Calu3 (cell line): Measurements from ENCODE around the gene ZNF697. TPM values are rescaled to one million over a fixed set of nuclear protein-coding genes. Genes with fewer than 3 reads are reported as not detected.
A peak's percentile ranks its signal among the peaks of the same experiment; 100 is the strongest.

ENCODE experiments used
- BruUV-seq: library from RNA; stranded (reverse); fragments of 400-500 nt; replicated peaks from 2 replicates; lab custom pipeline; 2021; lab: Mats Ljungman, UMichigan
- CTCF ChIA-PET: fragments of 300-600 bp; sonication (Branson Sonifier 250); formaldehyde crosslinking; loops from one replicate; lab custom pipeline; 2022; ENCODE audit warnings: antibody characterized with exemption; lab: Charles Lee
- DNase-seq: peaks from one replicate; pipeline ENCODE4 v3.0.0; 2022
- H3K27ac Mint-ChIP-seq: one replicate; pipeline ENCODE4 v1.8.0; 2022; ENCODE audit warnings: mixed read lengths; ENCODE audit not compliant: unreplicated experiment
- H3K27me3 Mint-ChIP-seq: one replicate; pipeline ENCODE4 v1.8.0; 2022; ENCODE audit warnings: mixed read lengths; ENCODE audit not compliant: unreplicated experiment
- H3K36me3 Mint-ChIP-seq: one replicate; pipeline ENCODE4 v1.8.0; 2022; ENCODE audit warnings: mild to moderate bottlenecking, moderate library complexity, mixed read lengths; ENCODE audit not compliant: insufficient read depth, unreplicated experiment
- H3K4me1 Mint-ChIP-seq: one replicate; pipeline ENCODE4 v1.8.0; 2022; ENCODE audit warnings: mild to moderate bottlenecking, low read depth, mixed read lengths; ENCODE audit not compliant: unreplicated experiment
- H3K4me3 Mint-ChIP-seq: one replicate; pipeline ENCODE4 v1.8.0; 2022; ENCODE audit warnings: mild to moderate bottlenecking, low read depth, moderate library complexity, mixed read lengths; ENCODE audit not compliant: unreplicated experiment
- H3K9me3 Mint-ChIP-seq: one replicate; pipeline ENCODE4 v1.8.0; 2022; ENCODE audit warnings: low read depth, mixed read lengths; ENCODE audit not compliant: unreplicated experiment
- CTCF ChIP-seq: fragments of 200-600 bp; IDR thresholded peaks from one replicate; pipeline ENCODE4 v1.8.0; 2022; ENCODE audit warnings: antibody characterized with exemption; ENCODE audit not compliant: unreplicated experiment
- intact Hi-C: fragments of 100-400 bp; cut with micrococcal nuclease; formaldehyde crosslinking; loops from one replicate; pipeline ENCODE4 v1.10.0; 2022; ENCODE audit not compliant: unreplicated experiment
- total RNA-seq: library from RNA; stranded (reverse); gene quantifications from 2 replicates; pipeline ENCODE4 v1.2.3, GENCODE V29; 2022

The ZNF697 gene
- total RNA-seq, 1 experiment from 2014 or later: 4.8 TPM

- no TSS peak for BruUV-seq
- Mint-ChIP-seq H3K27ac (no peak overlapping the region), H3K4me1 (peaks cover 34% of the 10 kb centered on the region), H3K4me3 (no peak overlapping the region), H3K36me3 (no peaks in the 10 kb centered on the region), H3K9me3 (no peaks in the 10 kb centered on the region), H3K27me3 (no peaks in the 10 kb centered on the region)
- no peak for TF ChIP-seq CTCF
- intact Hi-C loops: no loop called here
- no peak for DNase-seq
- CTCF ChIA-PET: interaction anchor here (1.3 kb wide), 1 partner anchor 81 kb away, joined by 3 read pairs; no protein-coding TSS in a partner anchor
Observed at GRCh38 chr1:119664067-119664466, 16.0 kb upstream of the ZNF697 start.

GRCh38 chr1:119662034-119662437 is 14.0 kb upstream of the ZNF697 start:
- no TSS peak for BruUV-seq
- Mint-ChIP-seq H3K27me3 (no peaks in the 10 kb centered on the region), H3K4me1 (peaks cover 34% of the 10 kb centered on the region), H3K27ac (no peak overlapping the region), H3K36me3 (no peaks in the 10 kb centered on the region), H3K4me3 (no peak overlapping the region), H3K9me3 (no peaks in the 10 kb centered on the region)
- CTCF ChIA-PET: interaction anchor here (0.9 to 1.5 kb wide), 5 partner anchors 13 to 52 kb away, joined by 3 to 5 read pairs (median 3); partner anchors contain the start of gene ZNF697
- no peak for DNase-seq
- no peak for TF ChIP-seq CTCF
- intact Hi-C loops: no loop called here

GRCh38 chr1:119660253-119661083 is 12.4 kb upstream of the ZNF697 start:
- peaks cover 34% of the 10 kb centered on the region for H3K4me1 Mint-ChIP-seq
- CTCF ChIA-PET: interaction anchor here (0.6 to 1.7 kb wide), 7 partner anchors 12 to 49 kb away, joined by 3 to 9 read pairs (median 5); no protein-coding TSS in a partner anchor
- no peaks in the 10 kb centered on the region for H3K36me3 Mint-ChIP-seq
- no peaks in the 10 kb centered on the region for H3K9me3 Mint-ChIP-seq
- peak overlapping the region; percentile 57 for H3K4me3 Mint-ChIP-seq
- intact Hi-C loops: loop anchor here (1.0 kb wide), 2 partner anchors 12 to 26 kb away; partner anchors contain the start of gene ZNF697
- no peak for DNase-seq
- no peaks in the 10 kb centered on the region for H3K27me3 Mint-ChIP-seq
- TF ChIP-seq CTCF: no peak
- BruUV-seq: no TSS peak
- H3K27ac Mint-ChIP-seq: peak overlapping the region; percentile 59

- H3K36me3 Mint-ChIP-seq: no peaks in the 10 kb centered on the region
- H3K27ac Mint-ChIP-seq: peak overlapping the region; percentile 59
- BruUV-seq: no TSS peak
- H3K4me1 Mint-ChIP-seq: peaks cover 34% of the 10 kb centered on the region
- H3K9me3 Mint-ChIP-seq: no peaks in the 10 kb centered on the region
- intact Hi-C loops: loop anchor here (1.0 kb wide), 2 partner anchors 11 to 27 kb away; partner anchors contain the start of gene ZNF697
- TF ChIP-seq CTCF: no peak
- DNase-seq: no peak
- no peak overlapping the region for H3K4me3 Mint-ChIP-seq
- CTCF ChIA-PET: interaction anchor here (0.6 to 1.7 kb wide), 7 partner anchors 11 to 48 kb away, joined by 3 to 9 read pairs (median 5); partner anchors contain the start of gene ZNF697
- H3K27me3 Mint-ChIP-seq: no peaks in the 10 kb centered on the region
Observed at GRCh38 chr1:119659628-119660027, 11.6 kb upstream of the ZNF697 start.
